Ramos (cell line): ENCODE measurements around the gene TMEM256.

Experiments
- in situ Hi-C: fragments of 300-500 bp; cut with MboI; formaldehyde crosslinking; loops from one replicate; pipeline ENCODE4 v1.14.3; 2022; ENCODE audit warnings: low sequenced_read_pairs; ENCODE audit not compliant: unreplicated experiment

TMEM256 gene

DNA sequence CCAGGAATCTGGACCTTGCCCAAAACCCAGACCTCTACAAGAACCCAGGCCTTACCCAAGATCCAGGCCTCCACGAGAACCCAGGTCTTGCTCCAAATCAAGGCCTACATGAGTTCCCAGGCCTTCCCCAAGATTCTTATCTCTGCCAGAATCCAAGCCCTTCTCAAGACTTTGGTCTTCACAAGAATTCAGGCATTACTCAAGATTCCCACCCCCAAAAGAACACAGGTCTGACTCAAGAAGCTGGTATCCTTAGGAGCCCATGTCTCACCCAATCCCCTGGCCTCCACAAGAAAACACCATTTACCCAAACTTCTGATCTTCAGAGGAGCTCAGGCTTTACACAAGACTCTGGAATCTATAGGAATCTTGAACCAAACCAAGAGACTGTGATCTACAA, 27.3 kb upstream of the TMEM256 start:
- in situ Hi-C loops = no loop called here

DNA sequence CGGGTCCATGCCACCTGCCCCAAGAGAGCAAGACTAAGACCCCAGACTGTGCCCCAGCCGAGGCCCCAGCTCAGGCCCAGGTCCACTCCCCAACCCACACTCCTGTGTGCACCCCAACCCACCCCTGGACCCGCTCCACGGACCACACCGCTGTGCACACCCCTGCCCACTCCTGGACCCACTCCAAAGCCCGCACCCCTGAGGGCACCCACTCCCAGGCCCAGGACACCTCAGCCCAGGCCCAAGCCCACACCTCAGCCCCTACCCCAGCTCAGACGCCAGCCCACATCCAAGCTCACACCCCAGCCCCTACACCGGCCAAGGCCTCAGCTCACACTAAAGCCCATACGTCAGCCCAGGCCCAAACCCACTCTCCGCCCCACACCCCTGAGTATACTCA, 25.8 kb upstream of the TMEM256 start:
- in situ Hi-C loops = no loop called here

DNA sequence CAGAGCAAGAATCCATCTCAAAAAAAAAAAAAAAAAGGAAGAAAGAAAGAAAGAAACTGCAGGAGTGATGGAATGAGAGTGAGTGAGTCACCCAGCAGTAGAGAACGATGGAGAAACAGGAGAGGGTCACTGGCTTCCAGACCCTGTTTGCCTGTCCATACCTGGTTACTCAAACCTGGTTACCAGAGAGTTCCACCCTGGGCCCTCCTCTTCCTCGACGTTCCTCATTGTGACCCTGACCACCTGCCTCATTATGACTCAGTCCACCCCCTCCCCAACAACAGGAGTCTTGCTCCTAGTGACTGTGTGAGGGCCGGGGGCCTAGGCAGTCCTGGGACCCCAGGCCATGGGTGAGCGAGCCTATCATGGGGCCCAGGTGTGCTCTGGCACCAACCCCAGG, 24.7 kb upstream of the TMEM256 start, which contains the start of gene SPEM3:
TSS of gene SPEM3 (plus strand) at position 301 of the 400 bp plus-strand sequence. CDS start at position 347, 46 bp downstream.
- in situ Hi-C loops = no loop called here

DNA sequence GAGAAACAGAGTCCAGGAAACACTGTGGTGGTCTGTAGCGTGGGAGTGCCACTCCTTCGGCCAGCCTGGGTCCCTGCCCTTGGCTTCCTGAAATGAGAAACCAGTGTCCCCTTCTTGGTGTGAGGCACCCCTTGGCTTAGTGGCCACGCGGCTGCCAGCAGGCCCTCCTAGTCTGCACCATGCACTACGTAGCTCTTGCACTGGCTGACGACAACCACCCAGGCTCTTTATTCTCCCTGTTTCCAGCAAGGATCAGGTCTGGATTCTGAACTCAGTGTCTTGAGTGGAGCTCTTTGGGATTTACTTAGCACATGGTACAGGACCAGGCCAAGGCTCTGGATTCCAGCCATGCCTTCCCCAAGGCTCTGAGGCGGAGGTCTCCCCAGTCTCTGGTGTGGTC, 23.7 kb upstream of the TMEM256 start:
- in situ Hi-C loops = no loop called here

DNA sequence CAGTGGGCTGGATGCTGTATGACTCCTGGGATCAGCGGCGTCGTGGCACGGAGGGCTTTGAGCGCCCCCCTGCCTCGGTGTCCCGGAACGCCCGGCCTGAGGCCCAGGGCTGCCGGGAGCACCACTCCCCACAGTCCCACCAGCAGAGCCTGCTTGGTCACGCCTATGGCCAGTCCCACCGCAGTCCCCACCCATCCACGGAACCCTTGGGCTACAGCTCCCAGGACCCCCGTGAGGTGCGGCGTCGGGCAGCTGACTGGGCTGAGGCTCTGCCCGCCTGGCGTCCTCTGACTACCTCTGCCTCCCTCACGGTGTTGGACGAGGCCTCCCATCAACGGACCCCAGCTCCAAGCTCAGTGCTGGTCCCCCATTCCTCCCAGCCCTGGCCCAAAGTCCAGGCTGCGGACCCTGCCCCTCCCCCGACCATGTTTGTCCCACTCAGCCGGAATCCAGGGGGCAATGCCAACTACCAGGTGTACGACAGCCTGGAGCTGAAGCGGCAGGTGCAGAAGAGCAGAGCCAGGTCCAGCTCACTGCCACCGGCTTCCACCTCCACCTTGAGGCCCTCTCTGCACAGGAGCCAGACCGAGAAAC, 23.1 kb upstream of the TMEM256 start:
- in situ Hi-C loops = no loop called here

DNA sequence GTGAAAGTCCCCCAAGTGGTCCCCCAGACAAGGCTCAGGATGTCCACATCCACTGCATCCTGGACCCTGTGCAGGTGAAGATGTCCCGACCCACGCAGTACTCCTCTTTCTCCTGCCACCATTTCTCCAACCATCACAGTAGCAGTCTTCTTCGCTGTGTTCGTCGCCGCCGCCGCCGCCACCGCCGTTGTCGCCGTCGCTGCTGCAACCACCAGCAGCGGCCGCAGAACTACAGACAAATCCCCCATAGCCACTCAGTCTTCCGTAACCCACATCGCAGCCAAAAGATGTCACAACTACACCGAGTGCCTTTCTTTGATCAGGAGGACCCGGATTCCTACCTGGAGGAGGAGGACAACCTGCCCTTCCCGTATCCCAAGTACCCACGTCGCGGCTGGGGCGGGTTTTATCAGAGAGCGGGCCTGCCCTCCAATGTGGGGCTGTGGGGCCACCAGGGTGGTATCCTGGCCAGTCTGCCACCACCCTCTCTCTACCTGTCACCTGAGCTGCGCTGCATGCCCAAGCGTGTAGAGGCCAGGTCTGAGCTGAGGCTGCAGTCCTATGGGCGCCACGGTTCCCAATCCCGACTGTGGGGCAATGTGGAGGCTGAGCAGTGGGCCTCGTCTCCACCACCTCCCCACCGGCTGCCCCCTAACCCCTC, 22.4 kb upstream of the TMEM256 start:
- in situ Hi-C loops = no loop called here

DNA sequence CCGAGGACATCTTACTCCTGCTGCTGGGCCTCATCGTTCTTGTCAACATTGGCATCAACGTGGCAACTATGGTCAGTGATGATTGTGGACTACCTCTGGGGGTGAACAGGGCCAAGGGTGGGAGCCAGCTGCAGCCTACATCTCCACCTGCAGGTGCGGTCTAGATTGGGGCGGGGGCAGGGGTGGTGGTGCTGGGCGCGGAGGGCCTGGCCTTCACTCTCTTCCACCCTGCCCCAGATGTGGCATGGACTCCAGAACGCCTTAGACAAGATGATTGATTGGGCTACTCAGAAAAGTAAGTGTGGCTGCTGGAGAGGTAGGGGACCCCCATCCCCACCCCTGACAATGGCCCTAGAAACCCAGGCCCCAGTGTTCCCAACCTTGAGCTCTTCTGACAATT, 21.9 kb upstream of the TMEM256 start:
- in situ Hi-C loops = no loop called here

DNA sequence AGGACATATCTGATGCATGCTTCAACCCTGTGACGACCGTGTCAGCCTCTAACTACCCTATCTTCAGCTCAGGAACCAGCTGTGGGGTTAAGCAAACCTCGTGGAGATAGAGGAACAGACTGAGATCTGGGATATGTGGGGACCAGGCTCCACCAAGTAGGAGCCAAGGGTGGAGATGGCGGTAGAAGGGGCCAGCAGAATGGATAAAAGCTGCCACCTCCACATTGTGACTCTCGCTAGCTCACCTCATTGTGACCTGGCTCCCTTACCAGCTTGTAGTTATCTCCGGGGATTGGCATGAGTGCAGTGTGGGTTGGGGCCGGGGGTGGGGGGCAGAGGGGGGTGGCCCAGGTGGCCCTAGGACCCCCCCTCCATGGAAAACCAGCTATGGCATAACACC, 21.4 kb upstream of the TMEM256 start, which contains the start of gene SPEM2:
TSS of gene SPEM2 (plus strand) at position 301 of the 400 bp plus-strand sequence. CDS start at position 374, 73 bp downstream.
- in situ Hi-C loops = no loop called here

DNA sequence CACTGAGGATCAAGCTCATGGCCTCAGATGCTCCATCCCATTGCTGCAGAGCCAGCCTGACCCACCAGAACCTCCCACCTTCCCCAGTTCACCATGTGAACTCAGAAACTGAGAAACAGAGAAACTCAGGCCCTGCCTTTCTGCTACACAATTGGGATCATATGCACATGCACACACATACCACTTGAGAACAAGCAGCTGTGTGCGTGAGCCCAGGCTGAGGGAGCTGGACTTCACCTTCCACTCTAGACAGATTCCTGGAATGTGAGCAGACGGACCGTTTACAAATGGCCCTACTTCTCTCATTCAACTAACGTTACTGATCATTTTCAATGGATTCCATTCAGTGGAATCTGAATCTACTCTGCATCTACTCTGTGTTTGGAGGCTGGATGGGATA, 19.8 kb upstream of the TMEM256 start:
- in situ Hi-C loops = no loop called here

DNA sequence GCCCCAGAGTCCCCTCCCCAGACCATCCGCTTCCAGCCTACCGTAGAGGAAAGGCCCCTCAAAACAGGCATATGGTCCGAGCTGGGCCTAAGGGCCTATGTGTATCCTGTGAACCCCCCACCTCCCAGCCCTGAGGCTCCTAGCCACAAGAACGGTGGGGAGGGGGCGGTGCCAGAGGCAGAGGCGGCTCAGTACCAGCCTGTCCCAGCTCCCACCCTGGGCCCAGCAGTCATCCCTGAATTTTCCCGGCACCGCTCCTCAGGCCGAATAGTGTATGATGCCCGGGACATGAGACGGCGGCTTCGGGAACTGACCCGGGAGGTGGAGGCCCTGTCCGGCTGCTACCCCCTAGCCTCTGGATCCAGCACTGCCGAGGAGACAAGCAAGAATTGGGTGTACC, 17.3 kb upstream of the TMEM256 start:
- in situ Hi-C loops = no loop called here

DNA sequence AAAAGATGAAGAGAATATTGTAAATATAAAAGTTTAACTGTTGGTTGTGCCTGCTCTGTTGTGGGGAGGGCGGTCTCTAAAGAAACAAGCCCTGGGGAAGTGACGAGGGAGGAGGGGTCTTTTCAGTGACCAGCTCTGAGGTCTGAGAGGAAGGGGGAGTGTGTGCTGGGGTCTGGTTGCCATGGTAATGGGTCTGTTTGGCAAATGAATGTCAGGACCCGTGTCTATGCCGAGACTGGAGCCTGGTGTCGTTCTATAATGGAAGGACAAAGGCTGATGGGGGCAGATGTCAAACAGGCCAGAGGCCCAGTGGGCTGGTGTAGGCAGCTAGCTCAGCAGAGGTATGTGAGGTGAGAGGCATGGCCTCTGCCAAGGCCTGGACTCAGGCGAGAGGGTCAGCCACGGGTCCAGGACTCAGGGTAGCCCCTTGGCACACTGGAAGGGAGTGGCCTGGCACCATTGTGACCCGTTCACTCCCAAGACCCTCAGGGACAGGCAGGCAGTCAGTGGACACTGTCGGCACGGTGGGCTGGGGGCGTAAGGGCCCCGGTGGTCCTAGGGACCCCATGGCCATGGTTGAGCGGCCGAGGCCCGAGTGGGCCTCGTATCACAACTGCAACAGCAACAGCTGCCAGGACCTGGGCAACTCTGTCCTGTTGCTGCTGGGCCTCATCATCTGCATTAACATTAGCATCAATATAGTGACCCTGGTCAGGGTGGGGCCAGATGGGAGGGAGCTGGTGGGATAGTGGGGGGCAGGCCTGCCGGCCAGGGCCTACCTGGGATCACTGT, 16.1 kb upstream of the TMEM256 start, which contains the start of gene SPEM1:
TSS of gene SPEM1 (plus strand) at position 506 of the 792 bp plus-strand sequence. CDS start at position 567, 61 bp downstream.
- in situ Hi-C loops = no loop called here

DNA sequence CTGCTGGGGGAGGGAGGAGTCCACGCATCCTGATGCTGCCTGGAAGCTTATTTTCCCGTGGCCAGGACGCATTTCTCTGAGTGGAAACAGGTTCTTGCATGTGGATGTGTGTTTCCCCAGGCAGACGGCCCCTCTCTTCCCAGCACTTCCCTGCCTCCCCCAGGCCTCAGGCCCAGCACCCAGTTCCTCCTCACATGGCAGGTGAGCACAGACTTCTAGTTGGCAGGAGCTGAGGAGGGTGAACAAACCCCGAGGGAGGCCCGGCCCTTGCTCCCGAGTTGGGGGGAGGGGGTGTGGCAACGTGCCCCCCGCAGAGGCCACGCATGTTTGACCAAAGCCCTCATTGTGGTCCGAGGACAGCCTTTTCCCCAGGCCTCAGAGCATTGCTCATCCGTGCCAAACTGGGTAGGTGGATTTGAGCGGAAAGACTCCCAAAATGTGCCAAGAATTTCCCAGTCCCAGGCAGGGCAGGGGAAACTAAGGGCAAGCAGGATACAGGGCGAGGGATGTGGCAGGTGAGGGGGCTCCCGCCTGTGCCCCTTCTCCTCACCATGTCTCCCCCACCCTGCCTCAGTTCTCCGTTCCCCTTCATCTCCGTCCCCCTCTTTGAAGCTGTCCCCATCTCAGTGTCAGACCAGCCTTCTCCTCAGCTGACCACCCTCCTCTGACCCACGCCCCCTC, 14.7 kb upstream of the TMEM256 start:
- in situ Hi-C loops = no loop called here

DNA sequence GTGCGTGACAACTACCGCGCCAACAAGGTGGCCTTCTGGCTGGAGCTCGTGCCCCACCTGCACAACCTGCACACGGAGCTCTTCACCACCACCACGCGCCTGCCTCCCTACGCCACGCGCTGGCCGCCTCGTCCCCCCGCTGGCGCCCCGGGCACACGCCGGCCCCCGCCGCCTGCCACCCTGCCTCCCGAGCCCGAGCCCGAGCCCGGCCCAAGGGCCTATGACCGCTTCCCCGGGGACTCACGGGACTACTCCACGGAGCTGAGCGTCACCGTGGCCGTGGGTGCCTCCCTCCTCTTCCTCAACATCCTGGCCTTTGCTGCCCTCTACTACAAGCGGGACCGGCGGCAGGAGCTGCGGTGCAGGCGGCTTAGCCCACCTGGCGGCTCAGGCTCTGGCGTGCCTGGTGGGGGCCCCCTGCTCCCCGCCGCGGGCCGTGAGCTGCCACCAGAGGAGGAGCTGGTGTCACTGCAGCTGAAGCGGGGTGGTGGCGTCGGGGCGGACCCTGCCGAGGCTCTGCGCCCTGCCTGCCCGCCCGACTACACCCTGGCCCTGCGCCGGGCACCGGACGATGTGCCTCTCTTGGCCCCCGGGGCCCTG, 13.3 kb upstream of the TMEM256 start:
- in situ Hi-C loops = no loop called here

DNA sequence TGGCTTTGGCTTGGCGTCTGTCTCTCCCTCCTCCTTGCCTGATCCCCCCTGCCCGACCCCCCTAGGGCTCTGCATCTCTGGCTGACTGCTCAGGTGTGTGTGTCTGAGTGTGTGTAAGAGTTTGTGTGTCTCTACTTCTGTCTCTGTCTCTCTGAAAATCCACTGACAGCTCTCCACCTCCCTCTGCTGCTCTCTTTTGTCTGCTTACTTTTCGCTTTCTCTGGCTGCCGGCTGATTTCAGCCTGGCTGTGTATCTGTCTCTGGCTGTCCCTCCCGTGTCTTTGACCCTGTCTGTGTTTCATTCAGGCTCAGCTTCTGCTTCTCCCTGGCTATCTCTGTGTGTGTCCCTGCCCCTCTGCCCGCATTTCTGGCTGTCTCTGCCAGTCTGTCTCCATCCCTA, 12.4 kb upstream of the TMEM256 start:
- in situ Hi-C loops = no loop called here

DNA sequence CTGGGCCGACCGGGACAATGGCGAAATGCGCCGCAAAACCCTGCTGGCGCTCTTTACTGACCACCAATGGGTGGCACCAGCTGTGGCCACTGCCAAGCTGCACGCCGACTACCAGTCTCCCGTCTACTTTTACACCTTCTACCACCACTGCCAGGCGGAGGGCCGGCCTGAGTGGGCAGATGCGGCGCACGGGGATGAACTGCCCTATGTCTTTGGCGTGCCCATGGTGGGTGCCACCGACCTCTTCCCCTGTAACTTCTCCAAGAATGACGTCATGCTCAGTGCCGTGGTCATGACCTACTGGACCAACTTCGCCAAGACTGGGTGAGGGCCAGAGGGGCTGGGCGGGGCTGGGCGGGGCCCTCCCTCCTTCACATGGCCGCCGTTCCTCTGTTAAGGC, 11.9 kb upstream of the TMEM256 start:
- in situ Hi-C loops = no loop called here

DNA sequence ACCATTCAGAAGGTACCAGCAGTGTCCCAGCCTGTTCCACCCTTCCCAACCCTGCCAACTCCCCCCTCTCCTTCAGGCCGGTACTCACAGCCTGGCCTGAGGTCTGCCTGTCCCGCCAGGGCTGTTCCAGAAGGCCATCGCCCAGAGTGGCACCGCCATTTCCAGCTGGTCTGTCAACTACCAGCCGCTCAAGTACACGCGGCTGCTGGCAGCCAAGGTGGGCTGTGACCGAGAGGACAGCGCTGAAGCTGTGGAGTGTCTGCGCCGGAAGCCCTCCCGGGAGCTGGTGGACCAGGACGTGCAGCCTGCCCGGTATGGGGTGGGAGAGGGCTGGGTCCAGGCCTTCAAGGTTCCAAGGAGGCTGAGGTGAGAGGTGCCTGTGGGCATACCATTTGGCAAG, 10.9 kb upstream of the TMEM256 start:
- in situ Hi-C loops = no loop called here

DNA sequence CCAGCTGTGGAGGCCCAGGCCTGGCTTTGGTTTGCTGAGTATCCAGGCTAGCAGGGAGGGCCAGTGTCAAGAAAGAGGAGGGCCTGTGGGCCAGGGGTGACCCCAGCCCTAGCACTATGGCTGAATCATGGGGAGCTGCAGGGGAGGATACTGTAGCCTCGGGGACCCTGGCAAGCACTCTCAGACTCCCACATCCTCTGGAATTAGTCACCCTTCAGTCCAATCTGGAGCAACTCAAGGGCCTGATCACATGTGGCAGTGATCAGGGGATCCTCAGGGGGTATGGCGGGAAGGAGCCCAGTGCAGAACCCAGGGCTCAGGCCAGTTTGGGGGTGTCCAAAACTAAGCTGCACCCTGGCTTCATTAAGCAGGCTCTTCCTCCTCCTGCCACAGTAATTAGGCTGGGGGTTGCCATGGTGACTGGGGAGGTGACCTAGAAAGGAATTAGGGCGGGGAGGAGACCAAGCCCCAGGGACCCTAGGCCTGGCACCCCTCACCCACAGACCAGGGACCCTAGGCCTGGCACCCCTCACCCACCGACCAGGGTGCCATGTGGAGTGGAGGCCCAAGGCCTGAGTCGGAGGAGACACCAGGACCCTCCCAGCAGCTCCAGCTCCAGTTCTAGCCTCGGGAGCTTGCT, 9.6 kb upstream of the TMEM256 start:
- in situ Hi-C loops = no loop called here

DNA sequence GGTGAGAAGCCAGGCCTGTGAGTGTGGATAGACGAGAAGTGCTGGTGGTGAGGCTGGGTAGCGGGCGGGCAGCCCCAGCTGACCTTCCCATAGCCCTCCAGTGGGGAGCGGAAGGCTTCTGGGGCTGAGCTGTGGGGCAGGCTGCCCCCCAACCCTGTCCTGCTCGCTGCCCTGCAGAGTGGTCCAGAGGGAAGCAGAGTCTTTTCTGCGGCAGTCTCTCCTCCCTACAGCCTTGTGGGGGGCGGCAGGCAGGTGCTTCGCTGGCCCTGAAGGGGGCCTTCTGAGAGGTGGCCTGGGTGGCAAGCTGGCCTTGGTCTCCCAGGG, 7.5 kb upstream of the TMEM256 start:
- in situ Hi-C loops = no loop called here

DNA sequence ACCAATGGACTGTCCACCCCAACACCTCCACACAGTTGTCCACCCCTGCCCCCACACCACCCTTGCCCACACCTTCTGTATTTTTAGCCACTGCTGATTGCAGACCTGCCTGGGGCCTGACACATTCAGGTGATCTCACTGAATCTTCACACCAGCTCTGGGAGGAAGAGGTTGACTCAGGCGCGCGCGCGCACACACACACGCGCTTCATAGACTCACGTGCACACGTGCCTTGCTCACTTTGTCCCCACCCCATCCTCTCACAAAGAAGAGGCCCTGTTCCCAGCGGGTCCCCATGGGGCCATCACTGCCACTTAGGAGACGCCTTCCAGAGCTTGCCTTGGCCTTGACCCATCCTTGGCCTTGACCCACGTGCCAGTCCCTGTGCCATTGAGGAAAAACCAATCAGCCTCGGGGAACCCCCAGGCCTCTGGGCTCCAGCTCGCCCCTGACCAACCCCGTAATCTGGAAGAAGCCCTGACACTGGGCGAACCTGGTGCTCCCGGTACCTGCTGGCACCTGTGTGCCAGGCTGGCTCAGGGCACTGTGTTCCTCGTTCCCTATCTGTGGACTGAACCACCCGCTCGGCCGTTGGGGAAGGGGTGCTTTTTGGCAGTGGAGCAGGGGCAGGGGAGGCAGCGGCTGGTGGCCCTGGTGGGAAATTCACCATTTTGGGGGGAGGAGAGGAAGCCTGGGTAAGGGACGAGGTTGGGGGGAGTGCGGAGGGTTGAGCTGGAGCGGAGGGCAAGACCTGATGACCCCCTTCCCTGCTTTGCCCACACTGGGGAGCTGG, 6.9 kb upstream of the TMEM256 start:
- in situ Hi-C loops = no loop called here
